Retina (tissue), 1 donor: ENCODE results near the gene SLC6A3.

Experiments
- DNase-seq: peaks from one replicate; pipeline ENCODE4 v3.0.0-alpha.2; 2016

The SLC6A3 gene

DNA sequence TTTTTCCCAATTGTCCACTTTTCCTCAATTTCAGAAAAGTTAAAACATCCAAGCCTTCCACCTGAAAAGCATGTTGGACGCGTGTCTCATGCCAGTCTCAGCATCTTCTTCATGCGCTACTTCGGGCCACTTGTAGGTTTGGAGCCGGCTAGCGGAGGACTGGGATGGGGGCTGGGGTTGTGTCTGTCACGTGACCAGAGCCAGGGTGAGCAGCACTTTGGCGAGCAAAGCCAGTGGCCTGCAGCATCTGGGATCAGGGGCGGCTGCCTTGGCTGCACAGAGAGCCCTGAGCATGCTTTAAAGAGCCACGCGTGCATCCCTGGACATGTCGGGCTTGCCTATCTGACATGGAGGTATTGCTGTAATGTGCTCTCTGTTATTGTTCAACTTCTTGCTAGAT, 41.2 kb downstream of the SLC6A3 start:
- no peak for DNase-seq

DNA sequence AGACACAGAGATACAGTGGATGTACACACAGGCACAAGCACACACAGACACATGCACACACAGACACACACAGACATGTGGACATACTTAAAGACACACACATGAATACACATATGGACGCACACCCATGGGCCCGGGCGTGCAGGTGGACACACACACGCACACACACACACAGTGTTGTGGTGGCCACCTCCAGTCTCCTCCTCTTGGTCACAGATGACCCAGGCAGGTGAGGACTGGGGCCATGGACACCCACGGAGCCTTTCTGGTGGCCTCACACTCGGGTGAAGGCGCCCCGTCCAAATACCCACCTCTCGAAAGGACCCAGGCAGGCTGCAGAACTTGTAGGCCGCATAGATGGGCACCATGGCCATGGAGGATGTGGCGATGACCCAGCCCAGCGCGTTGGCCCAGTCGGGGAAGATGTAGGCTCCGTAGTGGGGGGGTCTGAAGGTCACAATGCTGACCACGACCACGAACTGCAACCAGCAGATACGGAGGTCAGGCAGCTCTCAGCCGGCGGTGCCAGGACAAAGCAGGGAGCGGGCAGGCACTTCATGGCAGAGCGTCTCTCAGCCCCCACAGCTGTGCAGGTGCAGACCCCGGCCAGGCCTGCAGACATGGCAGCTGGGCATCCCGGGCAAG, 42.5 kb downstream of the SLC6A3 start:
- DNase-seq: no peak

DNA sequence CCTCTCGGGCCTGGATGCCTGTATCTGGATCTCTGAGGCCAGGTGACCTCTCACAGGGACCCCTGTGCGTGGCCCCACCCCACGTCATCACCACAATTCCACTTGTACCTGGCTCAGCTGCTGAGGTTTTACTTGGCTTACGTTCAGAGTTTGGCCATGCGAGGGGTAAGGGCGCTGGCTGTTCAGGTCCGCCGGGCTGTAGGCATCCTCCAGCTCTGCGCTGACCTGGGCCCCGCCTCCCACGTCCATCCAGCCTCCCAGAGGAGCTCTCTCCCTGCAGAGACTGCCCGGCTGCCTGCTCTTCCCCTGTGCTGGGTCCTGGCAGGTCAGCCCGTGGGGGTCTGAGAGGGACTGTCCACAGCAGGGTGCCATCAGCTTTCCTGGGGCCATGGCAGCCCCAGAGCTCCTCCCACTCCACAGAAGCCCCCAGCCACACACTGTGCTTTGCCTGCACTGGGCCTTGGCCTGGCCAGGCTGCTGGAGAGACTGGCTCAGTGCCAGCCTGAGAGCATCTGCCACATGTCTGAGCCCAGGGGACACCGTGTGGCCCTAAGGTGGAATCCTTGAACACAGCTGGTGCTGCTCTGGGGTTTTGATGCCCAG, 43.6 kb downstream of the SLC6A3 start:
- no peak for DNase-seq

DNA sequence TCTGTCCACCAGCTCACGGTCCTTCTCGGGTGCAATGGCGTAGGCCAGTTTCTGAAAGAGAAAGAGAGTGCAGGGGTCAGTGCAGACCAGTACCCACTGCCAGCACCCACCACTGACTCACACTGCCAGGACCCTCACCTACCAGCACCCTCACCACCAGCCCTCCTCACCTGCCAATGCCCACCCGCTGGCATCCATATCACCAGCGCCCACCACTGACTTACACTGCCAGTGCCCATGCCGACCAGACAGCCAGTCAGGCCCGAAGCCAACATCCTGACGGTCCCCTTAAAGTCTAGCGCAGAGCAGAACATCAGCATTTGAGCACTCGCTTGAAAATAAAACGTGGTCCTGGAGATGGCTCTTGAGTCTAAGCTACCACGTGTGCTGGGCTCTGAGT, 44.3 kb downstream of the SLC6A3 start:
- no peak for DNase-seq

DNA sequence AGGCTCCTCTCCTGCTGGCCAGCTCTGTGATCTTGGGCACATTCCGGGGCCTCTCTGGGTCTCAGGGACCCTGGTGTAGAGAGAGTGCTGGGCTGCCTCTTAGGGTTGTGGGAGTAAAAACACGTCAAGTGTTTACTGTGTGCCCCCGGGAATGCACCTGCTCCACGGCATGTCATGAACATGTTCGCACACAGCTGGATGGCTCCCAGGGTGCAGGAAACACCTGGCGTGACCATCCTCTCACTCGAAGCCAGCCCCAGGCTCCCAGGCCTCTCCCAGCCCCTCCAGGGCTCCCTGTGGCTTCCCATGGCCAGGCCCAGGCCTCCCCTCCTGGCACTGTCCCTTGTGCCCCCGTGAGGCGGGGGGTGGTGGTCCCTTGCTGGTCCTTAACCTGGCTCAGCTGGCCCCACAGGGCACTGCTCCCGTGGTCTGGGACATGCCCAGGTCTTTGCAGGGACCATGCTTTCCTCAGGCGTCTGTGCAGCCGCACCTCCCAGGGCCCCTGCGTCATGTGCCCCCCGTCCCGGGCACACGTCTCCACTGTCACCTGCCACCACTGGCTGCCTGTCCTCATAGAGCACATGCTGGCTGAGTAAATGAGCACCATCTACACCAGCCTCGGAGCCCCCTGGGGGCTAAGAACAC, 44.9 kb downstream of the SLC6A3 start:
- no peak for DNase-seq

DNA sequence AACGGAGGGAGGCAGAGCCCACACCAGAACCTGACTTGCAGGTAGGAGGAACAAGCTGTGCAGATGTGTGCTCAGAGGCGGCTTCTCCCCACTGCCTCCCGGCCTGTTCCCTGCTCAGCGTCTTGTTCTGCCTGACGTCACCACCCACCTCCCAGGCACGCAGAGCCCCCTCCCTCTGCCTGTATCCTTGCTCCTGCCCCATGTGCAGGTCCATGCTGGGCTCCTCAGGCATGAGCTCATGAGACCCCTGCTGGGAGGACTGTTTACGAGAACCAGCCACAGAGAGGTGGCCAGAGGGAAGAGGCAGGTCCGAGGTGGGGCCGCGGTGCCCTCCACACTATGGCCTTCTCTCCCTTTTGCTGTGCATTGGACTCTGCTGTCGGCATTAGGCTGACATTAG, 45.5 kb downstream of the SLC6A3 start:
- DNase-seq: no peak

DNA sequence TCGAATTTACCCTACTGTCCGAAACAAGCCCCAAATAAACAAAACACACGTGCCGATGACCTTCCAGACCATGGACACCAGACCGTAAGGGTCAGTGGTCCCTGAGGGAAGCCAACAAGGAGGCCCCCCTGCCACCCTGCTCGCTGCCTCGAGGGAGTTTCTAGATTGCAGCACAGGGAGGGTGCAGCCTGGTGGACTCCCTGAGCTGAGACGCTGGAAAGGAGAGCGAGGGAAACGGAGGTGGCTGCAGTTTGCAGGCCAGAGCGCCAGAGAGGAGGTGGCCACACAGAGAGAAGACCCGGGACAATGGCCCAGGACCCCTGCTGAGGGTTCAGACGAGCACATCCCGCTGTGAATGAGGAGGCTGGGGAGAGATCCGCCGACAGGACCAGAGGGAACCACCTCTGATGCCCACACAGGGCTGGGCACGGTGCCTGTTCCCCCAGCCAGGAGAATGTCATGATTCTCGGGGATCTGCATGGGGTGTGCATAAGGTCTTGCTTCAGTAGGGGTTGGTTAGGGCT, 48.9 kb downstream of the SLC6A3 start:
- peak; percentile 56 for DNase-seq

DNA sequence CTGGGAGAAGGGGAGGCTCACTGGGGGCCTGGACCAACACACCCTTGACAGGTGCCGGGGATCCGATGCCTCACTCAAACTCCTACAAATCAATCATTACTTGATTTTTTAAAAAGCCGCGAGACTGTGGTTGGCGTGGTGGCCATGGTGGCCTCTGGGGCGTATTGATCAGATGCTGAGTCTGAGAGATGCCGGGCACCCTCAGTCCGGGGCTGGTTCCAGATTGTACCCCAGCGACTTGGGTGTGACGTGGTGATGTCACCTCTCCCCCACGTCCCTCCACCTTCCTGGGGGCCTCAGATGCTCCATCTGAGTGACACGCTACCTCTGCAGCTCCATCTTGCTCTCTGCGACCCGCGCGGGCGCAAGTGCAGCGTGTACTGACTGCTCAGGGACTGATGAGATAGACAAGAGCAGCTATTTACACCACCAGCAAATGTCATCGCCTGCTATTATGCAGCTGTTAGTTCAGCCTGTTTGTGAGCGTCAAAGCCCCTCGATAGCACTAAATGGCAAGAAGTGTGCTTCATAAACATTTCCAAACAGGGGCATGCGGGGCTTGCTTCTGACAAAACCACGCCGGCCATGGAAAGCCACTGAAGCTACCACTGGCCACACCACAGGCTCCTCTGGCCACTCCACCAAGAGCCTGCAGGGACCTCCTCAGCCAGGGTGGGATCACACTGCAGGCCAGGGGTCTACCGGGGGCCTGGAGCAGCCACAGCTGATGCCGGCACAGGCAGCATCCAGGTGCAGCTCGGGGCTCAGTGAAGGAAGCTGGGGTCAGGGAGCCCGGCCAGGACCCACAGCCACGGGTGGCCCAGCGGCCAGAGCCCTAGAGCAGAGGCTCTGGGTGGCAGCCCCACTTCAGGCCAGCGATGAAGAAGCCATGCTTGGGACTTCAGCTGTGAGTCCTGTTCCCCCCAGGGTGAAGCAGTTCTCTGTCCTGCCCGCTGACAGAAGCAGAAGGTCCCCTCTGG, 50.1 kb downstream of the SLC6A3 start:
- DNase-seq: no peak

DNA sequence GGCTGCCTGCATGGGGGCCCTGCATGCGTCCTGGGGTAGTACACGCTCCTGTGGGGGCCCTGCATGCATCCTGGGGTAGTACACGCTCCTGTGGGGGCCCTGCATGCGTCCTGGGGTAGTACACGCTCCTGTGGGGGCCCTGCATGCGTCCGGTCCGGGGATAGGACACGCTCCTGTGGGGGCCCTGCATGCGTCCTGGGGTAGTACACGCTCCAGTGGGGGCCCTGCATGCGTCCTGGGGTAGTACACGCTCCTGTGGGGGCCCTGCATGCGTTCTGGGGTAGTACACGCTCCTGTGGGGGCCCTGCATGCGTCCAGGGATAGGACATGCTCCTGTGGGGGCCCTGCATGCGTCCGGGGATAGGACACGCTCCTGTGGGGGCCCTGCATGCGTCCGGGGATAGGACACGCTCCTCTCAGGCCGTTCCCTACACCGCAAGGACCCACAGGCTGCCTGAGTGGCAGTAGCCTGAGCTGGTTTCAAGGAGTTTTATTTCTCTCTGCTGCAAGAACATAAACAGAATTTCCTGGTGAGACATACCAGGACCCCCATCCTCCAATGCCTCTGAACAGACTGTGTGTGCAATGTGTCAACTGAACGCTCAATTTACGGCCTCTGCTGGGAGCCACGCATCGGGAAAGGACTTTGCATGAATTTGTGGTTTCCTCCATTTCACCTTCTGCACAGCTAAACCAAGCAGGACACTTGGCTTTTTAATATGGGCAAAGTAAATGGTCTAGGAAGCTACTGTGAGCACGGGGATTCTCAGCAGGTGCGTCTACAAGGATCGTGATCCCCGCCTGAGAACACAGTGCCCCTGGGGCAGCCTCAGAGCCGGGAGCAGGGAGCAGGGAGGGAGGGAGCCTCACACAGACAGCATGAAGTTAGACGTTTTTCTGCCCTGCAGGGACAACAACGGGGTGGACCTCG, 51.4 kb downstream of the SLC6A3 start:
- no peak for DNase-seq

DNA sequence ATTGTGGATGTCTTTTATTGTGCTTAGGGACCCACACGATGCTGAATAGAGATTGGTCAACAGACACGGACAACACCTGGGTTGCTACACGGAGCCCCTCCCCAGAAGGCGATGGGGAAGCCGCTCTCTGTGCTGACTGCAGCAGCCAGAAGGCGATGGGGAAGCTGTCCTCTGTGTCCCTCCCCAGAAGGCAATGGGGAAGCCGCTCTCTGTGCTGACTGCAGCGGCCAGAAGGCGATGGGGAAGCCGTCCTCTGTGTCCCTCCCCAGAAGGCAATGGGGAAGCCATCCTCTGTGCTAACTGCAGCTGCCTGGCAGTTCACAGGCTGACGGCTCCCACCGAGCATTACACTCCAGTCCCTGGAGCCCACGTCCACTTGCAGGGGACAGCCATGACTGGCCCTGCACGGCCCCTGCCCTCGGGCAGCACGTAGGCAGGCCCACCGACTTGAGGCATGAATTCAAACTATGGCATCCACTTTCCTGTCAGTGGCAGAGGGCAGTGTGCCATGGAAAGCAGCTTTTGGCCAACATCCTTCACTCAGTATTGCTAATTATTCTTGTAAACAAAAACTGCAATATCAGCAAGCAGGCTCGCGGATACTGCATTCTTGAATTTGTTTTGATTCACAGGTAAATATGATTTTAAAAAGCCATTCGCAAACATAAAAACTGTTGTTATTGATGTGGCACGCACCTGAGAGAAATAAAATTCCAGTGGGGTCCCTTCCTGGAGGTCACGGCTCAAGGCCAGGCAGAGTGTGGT, 52.3 kb downstream of the SLC6A3 start:
- no peak for DNase-seq

DNA sequence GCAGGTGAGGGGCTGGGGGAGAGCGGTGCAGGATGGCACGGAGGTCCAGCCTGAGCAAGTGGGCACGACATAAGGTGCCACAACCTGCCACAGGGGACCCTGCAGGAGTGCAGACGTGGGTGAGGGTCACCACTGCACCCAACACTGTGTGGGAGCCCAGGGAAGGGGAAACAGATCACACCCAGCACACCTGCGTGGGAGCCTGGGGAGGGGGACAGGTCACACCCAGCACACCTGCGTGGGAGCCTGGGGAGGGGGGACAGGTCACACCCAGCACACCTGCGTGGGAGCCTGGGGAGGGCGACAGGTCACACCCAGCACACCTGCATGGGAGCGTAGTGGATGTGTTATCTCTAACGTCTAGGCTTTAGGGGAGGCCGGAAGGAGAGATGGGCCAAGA, 53.0 kb downstream of the SLC6A3 start:
- no peak for DNase-seq

DNA sequence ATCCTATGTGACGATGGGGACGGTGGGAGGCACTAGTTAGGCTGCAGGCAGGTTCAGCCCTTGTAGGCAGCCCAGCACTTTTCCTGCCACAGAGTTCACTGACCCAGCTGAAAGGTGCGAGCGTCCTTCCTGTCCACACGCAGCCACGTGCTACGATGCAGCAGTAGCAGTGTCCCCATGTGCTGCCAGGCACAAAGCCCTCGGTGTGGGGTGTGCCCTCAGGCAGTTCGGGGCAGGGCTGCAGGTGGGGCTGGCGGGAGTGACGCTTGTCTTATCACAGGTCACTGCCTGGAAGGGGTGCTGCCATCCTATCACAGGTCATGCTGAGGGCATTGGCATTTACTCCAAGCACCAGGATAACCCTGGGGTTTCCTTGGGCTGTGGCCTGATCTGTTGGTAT, 53.5 kb downstream of the SLC6A3 start:
- DNase-seq: no peak

DNA sequence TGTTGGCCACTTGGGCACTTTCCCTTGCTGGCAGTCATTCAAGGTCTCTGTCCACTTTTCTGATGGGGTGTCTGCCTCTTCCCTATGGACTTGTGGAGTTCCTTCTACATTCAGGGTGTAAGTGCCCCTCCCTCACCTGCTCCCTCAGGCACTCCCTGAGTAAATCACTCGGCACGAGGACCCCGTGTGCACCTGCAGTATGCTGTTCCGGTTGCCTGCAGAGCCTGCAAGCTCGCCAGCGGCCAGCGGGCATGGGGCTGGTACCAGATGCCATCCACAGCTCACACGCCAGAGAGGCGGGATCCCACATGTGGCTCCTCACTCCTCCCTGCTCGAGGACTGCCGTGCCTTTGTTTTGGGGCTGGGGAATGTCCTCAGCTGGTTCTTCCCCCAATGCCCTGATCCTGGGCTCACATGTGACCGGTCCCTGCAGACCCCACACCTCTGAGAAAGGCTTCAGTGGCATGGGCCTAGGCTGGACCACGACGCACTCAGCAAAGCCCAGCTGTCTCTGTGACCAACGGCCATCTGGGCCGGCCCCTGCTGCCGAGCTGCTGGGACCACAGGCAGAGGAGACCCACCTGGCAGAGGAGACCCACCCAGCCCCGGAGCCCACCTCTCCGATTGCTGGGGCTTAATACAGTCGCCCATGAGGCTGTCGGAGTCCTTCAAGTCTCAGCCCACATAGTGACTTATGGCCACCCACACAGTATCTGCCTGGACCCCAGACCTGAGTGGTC, 54.2 kb downstream of the SLC6A3 start:
- DNase-seq: no peak

DNA sequence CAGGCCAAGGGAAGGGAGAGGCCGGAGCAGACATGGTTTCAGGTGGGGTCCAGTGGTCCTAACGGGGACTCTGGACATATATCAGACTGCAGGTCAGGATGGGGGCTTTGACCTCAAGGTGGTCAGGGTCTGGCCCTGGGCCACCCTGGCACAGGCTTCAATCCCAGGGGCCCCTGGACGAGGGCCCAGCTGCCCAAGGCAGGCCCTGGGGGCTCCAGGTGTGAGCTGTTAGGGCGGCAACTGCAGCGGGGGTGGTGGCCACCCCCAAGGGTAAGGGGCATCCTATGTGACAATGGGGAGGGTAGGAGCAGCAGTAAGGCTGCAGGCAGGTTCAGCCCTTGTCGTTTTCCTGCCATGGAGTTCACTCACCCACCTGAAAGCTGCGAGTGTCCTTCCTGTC, 54.9 kb downstream of the SLC6A3 start:
- DNase-seq: no peak

DNA sequence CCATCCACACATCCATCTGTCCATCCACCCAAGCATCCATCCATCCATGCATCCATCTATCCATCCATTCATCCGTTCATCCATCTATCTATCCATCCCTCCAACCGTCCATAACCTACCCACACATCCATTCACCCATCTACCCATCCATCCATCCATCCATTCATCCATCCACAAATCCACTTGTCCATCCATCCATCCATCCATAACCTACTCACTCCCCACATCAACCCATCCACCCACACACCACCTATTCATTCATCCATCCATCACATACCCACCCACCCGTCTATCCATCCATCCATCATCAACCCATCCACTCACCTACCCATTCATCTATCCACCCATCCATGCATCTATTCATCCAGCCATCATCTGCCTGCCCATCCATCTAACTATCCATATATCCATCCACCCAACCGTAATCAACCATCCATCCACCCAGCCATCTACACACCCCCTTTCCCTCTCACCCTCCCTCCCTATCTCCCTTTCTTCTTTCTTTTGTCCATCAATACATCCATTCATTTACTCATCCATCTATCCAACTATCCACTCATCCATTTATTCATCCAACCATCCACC, 56.8 kb downstream of the SLC6A3 start:
- no peak for DNase-seq

DNA sequence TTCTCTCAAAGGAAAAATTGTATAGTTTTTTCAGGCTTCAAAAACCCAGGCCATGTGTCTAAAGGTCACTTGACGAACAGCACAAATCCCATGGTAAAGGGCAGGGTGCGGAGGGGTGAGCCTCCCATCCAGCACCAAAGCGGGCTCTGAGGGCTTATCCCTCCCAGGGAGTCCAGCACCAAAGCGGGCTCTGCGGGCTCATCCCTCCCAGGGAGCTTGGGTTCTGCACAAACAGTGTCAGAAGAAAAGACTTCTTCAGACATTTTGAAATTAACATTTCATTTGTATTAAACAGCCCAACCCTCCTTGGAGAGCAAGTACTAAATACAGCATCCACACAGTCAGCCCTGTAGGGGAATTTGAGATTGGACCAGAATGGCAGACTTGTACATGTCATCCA, 57.4 kb downstream of the SLC6A3 start:
- no peak for DNase-seq

DNA sequence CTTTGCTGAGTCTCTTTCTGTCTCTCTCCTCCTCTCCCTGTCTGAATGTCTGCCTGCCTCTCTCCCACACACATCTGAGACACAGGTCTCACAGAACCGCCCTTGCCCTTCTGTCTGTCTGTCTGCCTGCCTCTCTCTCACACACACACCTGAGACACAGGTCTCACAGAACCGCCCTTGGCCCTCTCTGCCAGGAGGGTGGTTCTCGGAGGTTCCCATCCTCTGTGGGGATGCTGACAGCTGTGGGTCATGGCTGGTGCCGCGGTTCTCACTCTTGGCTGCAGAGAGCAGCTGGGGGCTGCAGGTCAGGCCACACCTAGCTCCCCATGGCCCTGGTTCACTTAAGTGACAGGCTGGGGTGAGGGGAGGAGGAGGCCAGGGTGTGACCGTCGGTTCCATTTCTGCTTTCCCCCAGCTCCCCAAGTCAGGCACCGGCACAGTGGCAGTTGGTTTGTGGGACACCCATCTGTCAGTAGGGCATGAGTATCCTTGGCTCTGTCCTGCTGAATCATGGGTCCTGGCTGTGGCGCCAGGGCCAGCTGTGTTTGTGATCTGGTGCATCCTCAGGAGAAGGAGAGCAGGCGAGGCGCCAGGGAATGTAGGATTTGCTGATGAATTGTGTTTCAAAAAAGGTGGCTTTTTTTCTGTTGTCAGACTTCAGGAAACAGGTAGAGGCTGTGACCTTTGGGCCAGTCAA, 58.0 kb downstream of the SLC6A3 start:
- no peak for DNase-seq

DNA sequence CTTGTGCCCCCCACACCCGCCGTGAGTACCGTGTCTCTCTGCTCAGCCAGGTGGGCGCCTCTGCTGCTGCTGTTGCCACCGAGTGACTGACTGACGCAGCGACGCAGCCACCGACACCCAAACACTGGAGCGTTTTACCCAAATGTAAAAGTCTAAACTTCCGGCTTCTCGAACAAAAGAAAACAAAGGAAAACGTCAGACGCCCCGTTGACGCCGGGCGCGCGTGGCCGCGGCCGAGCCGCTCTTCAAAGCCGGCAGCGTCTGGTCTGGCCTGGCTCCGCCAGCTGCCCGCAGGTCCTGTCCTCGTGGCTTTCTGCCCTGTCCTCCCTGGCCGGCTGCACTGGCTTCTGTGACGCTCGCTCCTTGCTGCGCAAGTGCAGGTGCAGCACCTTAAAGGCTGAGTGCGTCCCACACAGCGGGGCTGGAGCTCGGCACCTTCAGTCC, 58.9 kb downstream of the SLC6A3 start:
- peak; percentile 87 for DNase-seq
